ENCODE results near the gene DNAJC4.
"Not testable (repeated sequence)": the region's sequence is repeated elsewhere in the genome, so short reads cannot be mapped to it uniquely, and the experiment has no call there.

The DNAJC4 gene

DNA sequence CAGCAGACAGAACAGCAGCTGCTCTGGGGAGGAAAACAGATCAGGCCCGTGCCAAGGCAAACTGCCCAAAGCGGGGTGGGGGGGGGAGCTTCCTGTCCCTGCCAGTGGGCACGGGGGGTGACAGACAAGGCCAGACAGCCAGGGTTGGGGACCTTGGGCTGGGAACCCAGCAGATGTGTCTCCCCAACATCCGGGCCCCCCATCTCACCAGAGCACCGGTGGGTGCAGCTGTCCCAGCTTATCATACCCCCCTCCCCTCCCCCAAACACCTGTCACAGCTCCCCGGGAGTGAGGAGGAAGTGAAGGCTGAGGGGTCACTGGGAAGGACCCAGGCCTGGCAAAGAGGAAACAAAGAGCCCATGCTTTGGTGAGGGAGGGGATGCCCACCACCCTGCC, 15.1 kb downstream of the DNAJC4 start:
- no peak for DNase-seq (ENCODE audit: low read depth)

DNA sequence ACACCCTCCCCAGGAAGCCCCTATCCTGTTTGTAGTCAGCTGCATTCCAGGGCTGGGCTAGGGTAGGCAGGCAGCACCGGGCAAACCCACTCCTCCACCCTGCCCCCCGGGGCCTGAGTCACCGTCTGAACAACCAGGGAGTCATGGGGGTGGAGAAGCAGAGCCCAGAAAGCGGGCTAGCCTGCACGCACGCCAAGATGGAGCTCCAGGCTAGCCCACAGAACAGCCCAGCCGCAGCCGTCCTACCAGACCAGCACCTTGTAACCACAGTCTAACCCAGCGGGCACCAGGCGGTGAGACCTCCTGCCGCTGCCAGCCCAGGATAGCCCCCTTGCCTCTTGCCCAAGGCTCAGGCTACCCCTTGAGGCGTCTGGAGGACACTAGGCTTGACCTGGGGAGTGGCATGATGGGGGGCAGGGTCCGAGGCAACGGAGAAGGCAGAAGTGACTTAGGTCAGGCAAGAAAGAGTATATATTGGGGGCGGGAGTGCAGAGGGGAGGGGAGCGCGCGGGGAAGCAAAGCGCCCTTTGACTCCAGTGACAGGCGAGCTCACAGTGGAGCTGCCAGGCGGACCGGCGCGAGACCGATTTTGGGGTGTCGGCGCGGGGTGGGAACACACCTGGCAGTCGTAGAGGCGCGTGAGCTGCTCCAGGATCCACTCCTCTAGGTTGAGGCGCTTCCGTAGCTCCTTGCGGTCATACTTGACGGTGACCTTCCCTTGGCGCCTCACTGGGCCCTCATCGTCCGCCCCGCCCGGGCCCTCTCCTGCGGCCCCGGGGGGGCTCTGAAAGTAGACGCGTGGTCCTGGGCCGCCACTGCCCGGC, 15.7 kb downstream of the DNAJC4 start:
- peak; percentile 67 for DNase-seq (ENCODE audit: low read depth)

GRCh38 chr11:64246621-64246870, 16.2 kb downstream of the DNAJC4 start:
- DNase-seq (ENCODE audit: low read depth), result not testable (repeated sequence)

DNA sequence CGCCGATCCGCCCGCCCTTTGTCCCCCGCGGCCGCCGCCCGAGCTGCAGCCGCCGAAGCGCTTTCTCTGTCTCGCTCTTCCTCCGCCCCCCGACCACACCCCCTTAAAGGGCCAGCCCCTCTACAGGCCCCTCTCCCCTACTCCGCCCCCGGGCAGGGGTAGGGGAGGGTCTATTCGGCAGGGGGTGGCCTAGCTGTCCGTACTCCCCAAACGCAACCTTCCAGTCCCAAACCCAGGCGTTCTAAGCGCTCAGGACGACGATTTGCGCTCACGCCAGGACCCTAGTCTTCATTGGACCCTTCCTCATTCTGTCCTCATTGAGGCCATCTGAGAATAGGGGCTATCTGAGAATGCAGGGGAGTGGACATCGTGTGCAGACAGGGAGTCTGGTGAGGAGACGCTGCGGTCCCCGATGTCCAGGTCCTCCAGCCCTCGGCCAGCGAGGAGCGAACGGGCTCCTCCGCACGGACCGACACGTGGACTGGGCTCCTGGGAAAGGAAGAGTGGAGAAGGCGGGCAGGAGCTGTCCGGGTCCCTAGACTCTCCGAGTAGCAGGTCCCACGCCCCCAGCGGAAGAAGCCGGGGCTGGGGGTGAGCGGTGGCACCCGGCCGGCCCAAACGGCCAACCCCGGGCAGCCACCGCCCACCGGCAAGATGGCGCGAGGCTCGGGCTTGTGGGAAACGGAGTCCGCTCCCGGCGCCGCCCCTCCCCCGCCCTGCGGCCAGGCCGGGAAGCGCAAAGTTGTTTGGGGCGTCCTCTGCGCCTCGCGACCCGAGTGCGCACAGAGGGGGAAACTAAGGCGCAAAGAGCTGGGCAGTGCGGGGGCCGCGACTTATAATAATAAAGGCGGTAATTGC, 16.8 kb downstream of the DNAJC4 start, which contains the start of gene PPP1R14B:
PPP1R14B (minus strand) TSS at position 73 of the 858 bp plus-strand sequence. CDS start 270 bp downstream, outside the sequence.
- no peak for DNase-seq (ENCODE audit: low read depth)

GRCh38 chr11:64247729-64248531, 17.6 kb downstream of the DNAJC4 start:
- DNase-seq (ENCODE audit: low read depth), result no peak

DNA sequence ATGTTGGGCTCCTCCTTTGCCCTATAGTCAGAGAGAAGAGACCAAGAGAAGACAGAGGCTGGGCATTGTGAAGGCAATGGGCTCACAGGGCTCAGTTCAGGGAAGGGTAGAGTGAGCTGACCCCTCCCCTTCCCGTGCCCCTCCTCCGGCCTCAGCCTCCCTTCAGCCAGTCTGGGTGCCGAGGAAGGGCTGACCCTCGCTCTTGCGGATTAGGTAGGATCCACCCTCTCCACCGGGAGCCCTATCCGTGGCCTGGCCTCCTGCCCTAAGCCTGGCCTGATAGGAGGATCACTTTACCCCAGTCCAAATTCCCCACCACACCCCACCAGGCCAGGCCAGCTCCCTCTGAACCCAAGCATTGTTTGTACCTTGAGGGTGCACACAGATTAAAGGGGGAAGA, 18.2 kb downstream of the DNAJC4 start:
- no peak for DNase-seq (ENCODE audit: low read depth)

GRCh38 chr11:64249038-64249437, 18.7 kb downstream of the DNAJC4 start:
- DNase-seq (ENCODE audit: low read depth), result no peak

GRCh38 chr11:64249563-64250414, 19.4 kb downstream of the DNAJC4 start:
- no peak for DNase-seq (ENCODE audit: low read depth)

DNA sequence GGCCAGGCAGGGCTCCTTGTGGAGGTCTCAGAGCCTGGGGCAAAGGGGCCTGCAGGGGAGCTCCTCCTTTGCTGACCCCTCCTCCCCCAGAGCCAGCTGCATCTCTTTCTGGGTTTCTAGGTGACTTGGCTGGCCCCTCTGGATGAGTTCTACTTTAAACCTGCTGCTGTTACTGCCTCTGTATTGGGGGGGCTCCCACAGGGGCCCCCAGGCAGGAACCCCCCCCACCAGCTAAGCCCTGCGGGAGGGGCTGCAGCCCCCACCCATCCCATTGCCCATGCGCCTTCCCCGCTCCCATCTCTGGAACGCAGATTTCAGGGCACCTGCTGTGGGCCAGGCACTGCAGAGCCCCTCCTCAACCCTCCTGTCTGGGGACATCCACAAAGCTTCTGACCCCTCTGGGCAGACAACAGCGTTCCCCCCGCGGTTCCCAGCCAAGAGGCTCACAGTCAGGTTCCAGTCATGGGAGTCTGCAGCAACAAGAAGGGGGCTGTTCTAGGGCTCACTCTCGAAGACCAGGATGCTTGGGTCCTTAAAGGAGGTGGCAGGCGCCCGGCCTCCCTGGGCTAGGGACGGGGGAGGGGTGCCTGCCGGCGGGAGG, 20.2 kb downstream of the DNAJC4 start:
- DNase-seq (ENCODE audit: low read depth), result no peak

GRCh38 chr11:64251016-64251752, 20.8 kb downstream of the DNAJC4 start, which contains the start of gene PLCB3:
PLCB3 (plus strand) TSS chr11:64251530; CDS start chr11:64251650, 120 bp downstream.
- no peak for DNase-seq (ENCODE audit: low read depth)

DNA sequence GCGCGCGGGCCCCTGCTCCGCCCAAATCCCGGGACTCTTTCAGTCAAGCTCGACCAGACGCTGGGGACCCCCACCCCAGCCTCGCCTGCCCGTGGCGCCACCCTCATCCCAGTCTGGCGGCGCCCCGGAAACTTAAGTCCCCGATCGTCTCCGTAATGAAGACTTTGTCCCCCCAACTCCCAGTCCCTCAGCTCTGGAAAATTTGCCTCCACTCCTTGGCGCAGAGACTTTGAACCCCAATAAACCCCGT, 21.3 kb downstream of the DNAJC4 start:
- DNase-seq (ENCODE audit: low read depth), result no peak

- no peak for DNase-seq (ENCODE audit: low read depth)
Observed at GRCh38 chr11:64252003-64252872, 21.9 kb downstream of the DNAJC4 start.

- no peak for DNase-seq (ENCODE audit: low read depth)
Observed at GRCh38 chr11:64253043-64253442, 22.7 kb downstream of the DNAJC4 start.

DNA sequence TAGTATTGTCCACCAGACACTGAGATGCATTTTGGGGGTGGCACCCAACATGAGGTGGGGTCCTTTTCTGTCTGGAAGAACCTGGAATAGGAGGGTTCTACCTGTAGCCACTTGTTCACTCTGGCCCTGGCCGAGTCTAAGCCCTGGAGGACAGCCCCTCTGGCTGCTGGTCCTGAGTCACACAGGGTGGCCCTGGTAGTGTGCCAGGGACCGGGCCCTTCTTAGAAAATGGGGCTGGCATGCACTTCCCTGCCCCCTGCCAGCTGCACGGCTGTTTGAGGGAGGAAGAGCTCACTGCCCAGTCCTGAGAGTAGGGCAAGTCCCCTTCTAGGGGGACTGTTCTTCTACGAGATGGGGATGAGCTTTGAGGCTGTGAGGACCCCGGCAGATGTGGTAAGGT, 23.1 kb downstream of the DNAJC4 start:
- DNase-seq (ENCODE audit: low read depth), result no peak

GRCh38 chr11:64254326-64254725, 24.0 kb downstream of the DNAJC4 start:
- no peak for DNase-seq (ENCODE audit: low read depth)

- DNase-seq (ENCODE audit: low read depth), result no peak
Observed at GRCh38 chr11:64255135-64256128, 25.1 kb downstream of the DNAJC4 start.

- no peak for DNase-seq (ENCODE audit: low read depth)
Observed at GRCh38 chr11:64256300-64256699, 26.0 kb downstream of the DNAJC4 start.

DNA sequence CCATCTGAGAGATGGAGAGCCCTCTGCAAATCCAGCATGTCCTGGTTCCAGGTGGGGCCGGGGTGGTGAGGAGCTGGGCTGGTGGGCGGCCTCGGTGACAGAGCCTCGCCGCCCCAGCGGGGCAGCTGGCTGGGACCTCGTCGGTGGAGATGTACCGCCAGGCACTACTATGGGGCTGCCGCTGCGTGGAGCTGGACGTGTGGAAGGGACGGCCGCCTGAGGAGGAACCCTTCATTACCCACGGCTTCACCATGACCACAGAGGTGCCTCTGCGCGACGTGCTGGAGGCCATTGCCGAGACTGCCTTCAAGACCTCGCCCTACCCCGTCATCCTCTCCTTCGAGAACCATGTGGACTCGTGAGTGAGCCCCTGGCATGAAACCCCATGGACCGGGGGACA, 28.0 kb downstream of the DNAJC4 start:
- DNase-seq (ENCODE audit: low read depth), result no peak

Measured in GM04503 (cell line).